GM19240 (cell line): ENCODE measurements around the gene SFMBT2.
"Not testable (repeated sequence)": the region's sequence is repeated elsewhere in the genome, so short reads cannot be mapped to it uniquely, and the experiment has no call there.

Experiments
- DNase-seq: peaks from one replicate; pipeline ENCODE4 v3.0.0; 2011; ENCODE audit warnings: low spot score; ENCODE audit not compliant: insufficient read length

SFMBT2 gene

DNA sequence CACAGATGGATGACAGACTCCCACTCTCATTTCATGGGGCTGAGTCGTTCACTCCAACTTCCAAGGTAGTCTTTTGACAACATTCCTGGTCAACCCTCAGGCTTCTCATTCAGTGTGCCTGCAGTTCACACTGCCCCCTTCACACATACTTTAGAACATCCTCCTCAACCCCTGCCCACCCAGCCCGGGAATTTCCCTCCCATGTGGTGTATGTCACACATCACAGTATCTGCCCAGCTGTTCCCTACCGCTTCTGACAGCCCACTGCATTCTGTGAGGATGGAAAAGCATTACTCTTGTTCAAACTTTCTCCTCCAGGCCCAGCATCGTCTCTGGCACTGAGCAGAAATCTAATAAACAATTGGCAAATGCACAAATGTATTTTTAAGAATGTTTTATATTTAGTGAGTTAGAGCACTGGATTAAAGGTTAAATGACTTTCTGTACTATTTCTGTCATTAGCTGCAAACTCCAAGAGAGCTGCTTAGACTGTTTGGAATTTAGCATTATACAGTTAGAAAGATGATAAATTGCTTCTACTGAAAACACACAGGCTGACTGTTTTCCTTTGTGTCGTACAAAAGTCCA, 110.4 kb downstream of the SFMBT2 start:
- DNase-seq = no peak

GRCh38 chr10:7299601-7300325, 111.1 kb downstream of the SFMBT2 start:
- not testable (repeated sequence) for DNase-seq

- DNase-seq = no peak
These were observed 112.3 kb downstream of the SFMBT2 start for GRCh38 chr10:7298495-7298894.

DNA sequence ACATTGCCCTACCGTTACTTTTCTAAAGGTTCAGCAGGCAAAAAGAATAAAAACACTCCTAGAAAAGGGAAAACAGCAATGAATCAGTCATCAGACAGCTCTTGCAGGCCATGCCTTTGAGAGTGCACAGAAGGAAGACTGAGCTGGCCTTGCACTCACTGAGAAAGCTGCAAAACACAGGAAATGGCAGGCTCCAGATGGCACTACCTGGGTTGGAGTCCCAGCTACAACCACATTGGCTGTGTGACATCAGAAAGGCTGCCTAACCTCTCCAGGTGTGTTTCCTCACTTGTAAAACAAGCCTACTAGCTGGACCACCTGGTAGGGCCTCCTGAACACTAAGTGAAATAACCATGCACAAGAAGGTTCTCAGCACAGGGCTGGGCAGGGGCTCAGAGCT, 113.7 kb downstream of the SFMBT2 start:
- DNase-seq = no peak

GRCh38 chr10:7296648-7297047, 114.2 kb downstream of the SFMBT2 start:
- DNase-seq = no peak

DNA sequence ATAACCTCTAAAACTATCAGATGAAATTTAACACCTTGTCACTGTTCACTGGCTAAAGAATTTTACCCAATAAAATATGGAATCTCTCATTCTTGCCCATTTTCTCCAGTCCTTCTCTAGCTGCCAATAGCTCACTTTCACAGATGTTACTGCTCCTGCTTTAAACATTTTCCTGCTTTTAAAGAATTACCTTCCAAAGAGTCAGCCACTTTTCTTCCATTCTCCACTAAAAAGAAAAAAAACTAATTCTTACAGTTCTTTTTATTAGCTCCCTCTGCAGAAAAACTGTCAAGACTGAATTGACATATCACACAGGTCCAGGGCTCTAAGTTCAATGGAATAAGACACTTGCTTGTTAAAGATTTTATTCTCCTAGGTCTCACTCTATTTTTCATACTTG, 114.8 kb downstream of the SFMBT2 start:
- DNase-seq = no peak

DNA sequence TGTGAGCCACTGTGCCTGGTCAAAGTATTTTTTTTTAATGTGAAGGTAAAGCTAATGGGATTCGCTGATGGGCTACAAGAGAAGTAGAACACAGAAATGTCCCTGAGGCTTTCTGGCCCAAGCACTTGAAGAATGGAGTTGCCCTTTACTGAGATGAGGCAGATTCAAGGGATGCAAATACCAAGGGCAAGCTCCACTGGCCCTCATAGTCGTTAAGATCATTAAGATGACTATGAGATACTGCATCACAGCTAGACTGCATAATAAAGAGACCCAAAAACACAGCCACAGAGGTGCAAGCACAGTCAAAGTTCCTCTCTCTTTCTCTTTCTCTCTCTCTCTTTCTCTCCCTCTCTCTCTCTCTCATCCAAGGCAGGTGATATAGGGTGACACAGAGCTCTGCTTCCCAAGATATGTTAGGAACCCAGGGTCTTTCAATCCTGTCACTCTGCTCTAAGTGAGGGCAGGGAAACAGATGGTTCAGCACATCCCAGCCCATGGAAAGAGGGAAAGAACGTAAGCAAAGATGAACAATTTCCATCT, 117.4 kb downstream of the SFMBT2 start:
- no peak for DNase-seq

- DNase-seq = no peak
These were observed 119.2 kb downstream of the SFMBT2 start for GRCh38 chr10:7291487-7292270.

- no peak for DNase-seq
These were observed 122.7 kb downstream of the SFMBT2 start for GRCh38 chr10:7288060-7288690.

- DNase-seq = no peak
These were observed 123.5 kb downstream of the SFMBT2 start for GRCh38 chr10:7287377-7287776.

GRCh38 chr10:7285522-7286322, 125.1 kb downstream of the SFMBT2 start:
- no peak for DNase-seq

DNA sequence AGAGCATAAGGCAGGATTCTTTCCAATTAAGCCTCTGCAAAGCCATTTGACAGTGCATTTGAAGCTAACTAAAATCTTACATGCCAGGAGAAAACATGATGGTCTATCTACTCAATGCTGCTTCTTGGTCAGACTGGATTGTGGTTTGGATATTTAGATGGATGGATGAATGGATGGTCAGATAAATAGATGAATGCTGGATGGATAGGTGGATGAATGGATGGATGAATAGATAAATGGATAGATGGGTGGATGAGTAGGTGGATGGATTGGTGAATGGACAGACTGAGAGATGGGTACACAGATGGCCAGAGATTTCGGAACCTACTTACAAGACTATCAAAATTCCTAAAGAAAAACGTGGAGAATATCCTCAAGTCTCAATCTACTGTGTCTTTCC, 127.6 kb downstream of the SFMBT2 start:
- no peak for DNase-seq

DNA sequence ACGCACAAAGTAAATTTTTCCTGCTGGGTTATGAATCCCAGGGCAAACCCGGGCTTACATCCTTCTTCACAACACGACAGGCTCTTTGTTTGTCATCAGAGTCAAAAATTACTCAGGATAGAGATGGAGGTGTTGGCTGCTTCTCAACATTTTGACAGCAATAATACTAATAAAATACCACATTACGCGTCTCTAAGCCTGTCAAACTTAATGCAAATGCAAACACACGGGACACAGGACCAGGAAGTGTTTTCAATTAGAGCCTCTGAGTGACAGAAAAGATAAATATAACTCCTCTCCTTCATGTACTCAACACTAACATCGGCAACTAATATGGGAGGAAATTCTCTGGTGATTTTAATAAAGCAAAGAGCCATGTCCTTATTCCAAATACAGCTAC, 128.4 kb downstream of the SFMBT2 start:
- DNase-seq = no peak

GRCh38 chr10:7281429-7281828, 129.4 kb downstream of the SFMBT2 start:
- DNase-seq = no peak

DNA sequence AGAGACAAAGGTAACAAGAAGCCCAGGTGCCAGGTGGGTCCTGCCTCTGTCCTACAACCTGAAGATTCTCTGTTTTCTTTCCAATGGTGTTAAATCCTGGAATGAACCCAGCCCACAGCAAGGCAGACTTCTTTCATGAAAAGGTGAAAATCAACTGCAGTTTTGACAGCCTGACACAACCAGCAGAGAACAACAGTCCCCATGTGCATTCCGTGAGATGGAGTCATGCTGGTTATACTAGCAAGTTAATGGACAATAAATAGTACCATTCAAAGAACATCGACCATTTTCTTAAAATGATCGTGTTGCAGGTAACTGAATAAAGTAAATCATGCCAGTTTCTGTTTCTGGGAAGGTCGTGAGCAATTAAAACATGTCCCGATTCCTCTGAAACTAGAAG, 131.5 kb downstream of the SFMBT2 start:
- DNase-seq = no peak

DNA sequence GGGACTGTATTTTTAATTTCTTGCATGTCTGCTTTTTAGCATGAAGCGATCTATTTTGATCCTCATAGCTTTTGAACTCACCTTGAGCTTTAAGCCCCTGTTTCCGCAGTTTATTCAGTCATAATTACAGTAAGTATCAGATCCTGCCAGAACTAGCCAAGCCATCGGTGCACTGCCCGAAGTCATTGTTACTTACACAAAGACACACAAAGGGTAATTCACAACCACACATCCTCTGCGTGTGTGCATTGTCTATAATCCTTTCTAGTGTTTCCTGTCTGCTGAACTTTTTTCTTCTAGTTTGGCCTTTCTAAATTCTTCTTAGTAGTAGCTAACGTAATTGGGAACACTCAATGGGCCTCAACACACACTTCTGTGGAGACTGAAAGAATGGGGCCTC, 133.0 kb downstream of the SFMBT2 start:
- DNase-seq = no peak

GRCh38 chr10:7277432-7277831, 133.4 kb downstream of the SFMBT2 start:
- DNase-seq = no peak

- DNase-seq = no peak
These were observed 134.9 kb downstream of the SFMBT2 start for GRCh38 chr10:7275761-7276440.

DNA sequence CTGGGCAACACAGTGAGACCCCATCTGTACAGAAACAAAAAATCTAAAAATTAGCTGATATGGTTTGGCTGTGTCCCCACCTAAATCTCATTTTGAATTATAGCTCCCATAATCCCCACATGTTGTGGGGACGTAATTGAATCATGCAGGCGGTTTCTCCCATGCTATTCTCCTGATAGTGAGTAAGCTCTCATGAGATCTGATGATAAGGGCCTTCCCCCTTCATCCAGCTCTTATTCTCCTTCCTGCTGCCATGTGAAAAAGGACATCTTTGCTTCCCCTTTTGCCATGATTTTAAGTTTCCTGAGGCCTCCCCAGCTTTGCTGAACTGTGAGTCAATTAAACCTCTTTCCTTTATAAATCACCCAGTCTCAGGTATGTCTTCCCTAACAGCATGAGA, 136.5 kb downstream of the SFMBT2 start:
- DNase-seq = no peak

DNA sequence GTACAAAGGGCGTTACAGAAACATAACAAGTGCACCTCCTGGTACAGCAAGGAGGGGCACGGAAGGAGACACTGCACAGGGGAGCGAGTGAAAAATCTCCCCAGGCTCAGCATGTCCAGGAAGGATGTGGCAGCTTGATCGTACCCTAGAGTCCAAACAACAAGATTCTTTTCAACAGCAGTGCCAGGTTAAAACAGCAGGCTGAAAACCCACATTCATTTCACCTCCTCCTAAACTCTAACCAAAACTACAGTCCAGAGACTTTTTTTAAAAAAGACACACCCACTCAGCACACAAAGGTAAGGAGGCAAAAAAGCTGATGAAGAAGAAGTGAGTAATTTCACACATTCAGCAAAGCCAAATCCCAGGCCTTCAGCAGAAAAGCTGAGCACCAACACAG, 138.8 kb downstream of the SFMBT2 start:
- no peak for DNase-seq
